Middle frontal gyrus (tissue), 1 donor: ENCODE data around the gene HSD17B2.

Source experiments
- DNase-seq: peaks from one replicate; pipeline ENCODE4 v3.0.0-alpha.2; 2015; ENCODE audit warnings: low spot score; ENCODE audit errors: extremely low spot score

HSD17B2 gene

DNA sequence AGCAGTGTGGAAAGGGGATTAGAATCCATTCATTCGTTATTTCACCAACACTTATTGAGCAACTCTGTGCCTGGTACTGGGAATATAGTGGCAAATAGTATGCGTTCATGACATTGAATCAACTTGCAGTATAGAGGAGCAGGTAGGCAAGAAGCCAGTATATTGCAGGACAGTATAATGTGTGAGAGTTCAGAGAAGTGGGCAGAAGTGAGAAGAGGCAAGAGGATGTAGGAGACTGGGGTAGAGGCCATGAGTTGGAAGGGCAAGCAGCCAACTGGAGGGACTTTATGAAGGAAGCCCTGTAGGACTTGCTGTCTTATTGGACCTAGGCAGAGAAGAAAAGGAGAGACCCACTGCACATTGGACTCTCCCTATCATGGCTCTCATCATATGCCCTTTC, 12.3 kb downstream of the HSD17B2 start:
- no peak for DNase-seq

DNA sequence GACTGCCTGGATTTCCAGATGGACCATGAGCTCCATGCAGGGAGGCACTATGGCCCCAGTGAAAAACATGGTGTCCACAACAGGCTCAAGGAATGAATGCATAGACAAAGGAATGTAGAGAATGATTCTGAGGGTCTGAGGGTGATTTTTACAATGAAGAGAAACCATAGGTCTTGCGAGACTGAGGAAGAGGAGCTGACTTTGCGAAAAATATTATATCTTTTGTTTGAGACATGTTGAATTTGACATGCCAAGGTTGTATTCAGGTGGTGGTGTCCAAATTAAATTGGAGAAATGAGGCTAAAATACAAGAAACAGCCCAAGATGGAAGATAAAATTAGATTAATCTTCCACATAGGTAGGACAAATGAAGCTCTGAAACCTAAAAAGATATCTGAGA, 12.7 kb downstream of the HSD17B2 start:
- no peak for DNase-seq

DNA sequence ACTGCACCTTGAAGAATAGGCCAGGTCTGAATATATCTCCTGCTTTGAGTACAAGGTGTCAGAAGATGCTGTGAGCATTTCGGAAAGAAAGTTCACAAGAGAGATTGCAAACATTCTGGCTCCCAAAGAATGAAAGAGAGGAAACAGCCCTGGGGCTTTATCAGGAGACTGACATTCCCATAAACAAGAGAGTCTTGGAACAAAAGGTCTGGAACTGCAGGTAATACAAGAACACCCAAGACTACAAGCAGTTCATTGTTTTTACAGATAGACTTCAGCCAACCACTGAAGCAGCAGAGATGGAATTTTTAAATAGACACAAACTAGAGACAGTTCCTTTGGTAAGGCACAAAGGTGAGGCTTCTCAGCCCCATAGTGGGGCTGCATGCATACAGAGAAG, 14.4 kb downstream of the HSD17B2 start:
- no peak for DNase-seq

DNA sequence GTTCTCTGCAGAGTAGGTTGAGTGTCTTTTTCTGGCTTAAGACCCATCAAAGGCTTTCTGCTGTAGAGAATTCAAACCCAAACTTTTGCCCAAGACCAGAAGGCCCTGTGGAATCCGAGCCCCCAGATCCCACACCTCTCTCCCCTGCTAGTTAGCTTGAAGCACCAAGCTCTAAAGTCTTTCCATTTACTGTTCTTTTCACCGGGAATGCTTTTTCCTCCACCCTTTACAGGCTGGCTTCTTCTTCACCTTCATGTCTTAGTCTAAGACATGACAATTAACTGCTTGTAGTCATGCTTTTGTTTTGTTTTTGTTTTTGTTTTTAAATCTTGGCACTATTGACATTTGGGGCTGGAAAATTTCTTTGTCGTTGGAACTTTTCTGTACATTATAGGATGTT, 15.5 kb downstream of the HSD17B2 start:
- DNase-seq, result no peak

DNA sequence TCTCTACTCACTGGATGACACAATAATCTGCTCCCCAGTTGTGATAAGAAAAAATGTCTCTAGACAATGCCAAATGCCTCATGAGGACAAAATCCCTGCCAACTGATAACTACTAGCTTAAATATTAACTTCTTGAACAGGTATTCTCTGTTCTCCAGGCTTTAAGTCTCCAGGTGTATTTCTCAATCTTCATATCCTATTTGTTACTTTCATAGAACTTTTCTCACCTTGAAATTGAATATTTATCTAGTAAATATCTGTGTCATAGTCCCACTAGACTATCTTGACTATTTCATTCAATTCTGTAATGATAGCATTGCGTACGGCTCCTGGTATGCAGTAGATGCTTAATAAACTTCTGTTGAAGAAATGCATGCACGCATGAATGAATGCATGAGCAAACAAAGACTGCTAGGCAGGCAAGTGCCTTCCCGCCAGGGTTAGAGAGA, 15.9 kb downstream of the HSD17B2 start:
- DNase-seq, result no peak

DNA sequence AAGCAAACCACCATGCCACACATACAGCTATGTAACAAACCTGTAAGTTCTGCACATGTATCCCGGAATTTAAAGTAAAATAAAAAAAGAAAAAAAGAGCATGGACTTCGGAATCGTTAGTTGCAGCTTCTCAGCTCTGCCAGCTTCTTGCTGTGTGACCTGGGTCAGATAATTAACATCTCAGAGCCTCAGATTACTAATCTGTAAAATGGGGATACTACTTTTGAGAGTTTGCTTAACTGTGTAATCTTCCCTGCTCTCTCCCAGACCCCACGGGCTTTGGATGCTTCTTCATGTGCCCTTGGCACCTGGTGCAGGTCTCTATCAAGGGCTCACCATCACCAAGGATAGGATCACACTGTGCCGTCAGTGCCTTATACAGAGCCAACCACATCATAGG, 16.6 kb downstream of the HSD17B2 start:
- no peak for DNase-seq

DNA sequence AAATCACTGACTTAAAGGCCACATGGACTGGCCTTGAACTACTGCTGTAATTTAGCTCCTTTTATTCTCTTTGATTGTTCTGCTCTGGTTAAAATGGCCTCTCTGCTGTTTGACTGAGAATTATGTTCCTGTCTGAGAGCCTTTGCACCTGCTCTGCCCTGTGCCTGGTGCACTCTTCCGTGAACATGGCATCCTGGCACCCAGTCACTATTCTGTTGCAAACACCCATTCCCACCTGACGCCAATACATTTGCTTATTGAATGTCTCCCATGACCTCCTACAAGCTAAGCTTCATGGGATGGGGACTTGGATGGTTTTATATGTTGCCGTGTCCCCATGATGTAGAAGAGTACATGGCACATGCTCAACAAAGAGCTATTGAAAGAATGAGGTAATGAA, 20.1 kb downstream of the HSD17B2 start:
- no peak for DNase-seq

DNA sequence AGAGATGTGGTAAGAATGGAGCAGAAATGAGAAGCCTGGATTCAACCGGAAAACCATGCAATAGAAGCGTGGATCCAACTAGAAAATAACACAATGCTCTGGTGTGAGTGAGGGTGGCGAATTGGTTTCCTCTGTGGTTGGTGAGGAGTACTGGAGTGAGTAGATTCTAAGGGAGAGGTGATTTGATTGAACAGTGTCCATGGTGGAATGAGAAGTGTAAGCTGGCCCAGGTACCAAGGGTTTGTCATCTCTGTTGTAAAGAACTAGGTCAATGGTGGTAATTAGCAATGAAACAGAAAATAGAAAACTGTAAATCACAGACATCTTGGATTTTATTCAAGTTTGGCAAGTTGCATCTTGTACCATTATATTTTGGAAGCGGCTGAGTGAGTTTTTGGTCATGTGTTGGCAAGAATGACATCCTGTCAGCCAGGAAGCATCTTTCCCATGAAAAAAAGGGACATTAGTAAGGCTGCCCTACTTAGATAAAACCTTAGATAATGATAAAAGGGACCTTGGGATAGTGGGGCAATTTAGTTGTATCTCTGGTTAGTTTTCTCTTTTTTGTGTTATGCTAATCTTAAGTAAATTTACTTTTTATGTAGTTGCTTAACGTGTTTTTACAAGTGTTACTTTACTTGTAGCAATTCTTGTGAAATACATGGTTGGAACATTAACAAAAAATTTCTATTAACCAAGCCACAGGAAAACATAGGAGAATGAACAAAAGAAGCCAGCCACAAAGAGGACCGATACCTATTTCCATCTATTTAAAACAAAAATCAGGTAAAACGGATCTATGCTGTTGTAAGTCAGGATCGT, 20.9 kb downstream of the HSD17B2 start:
- DNase-seq, result no peak

DNA sequence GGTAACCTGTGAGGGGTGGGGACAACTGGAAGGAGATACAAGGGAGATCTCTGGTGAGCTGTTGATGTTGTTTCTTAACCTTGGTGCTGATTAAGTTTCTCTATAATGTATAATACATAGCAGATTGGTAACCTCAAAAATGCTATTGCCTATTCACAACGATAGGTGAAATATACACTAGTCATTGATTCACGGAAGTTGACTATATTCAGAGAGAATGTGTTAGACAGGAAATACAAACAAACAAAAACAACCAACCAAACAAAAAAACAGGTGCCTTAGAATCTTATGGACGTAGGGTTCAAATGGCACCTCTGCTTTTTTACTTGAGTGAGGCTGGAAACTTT, 21.5 kb downstream of the HSD17B2 start:
- DNase-seq, result no peak

DNA sequence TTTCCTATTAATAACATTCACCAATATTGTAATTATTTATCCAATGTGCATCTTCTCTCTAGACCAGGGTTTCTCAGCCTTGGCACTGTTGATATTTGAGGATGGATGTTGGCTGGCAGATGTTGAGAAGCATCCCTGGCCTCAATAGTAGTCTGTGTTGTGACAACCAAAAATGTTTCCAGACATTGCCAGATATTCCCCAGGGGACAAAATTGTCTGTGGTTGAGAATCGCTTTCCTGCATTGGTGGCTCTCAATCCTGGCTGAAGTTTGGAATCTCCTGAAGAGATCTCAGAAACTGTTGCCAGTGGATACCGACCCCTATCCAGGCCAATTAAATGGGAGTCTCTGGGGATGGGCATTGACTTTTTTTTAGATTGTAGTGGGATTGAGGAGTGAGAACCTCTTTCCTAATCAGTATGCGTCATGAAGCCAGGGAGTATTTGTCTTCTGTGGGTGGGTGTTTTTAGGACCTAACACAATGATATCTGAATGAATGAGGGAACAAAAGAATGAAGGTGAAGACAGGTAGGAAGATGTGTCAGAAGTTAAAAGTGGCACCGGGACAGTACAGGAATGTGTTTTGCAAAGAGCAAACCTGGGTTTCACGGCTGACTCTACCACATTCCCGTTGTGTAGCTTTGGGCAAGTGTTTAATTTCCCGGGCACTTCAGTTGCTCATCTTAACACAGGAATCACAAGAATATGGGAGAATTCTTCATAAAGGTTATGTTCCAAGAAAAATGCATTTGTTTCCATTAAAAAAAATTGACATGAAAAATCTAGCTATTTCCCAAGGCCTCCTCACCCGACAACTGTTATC, 24.3 kb downstream of the HSD17B2 start:
- DNase-seq, result no peak

DNA sequence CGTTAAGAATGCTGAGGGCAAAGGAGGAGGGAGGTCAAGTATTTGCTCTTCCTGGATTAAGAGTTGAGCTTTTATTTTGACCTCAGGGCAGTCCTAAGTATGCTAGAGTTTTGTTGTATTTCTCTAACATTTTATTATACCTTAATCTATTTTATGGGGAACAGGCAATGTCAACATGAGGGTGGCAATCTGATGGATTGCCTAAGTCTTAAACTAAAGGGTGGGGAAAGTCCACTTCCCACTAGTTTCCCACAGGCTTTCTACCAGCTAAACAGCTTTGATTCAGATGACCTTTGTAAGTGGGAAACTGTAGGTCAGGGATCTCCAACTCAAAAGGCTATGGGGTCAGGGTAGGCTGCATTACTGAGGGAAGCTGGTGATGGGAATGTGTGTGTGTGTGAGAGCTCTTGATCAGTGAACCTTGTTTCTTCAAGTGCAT, 24.9 kb downstream of the HSD17B2 start:
- no peak for DNase-seq

DNA sequence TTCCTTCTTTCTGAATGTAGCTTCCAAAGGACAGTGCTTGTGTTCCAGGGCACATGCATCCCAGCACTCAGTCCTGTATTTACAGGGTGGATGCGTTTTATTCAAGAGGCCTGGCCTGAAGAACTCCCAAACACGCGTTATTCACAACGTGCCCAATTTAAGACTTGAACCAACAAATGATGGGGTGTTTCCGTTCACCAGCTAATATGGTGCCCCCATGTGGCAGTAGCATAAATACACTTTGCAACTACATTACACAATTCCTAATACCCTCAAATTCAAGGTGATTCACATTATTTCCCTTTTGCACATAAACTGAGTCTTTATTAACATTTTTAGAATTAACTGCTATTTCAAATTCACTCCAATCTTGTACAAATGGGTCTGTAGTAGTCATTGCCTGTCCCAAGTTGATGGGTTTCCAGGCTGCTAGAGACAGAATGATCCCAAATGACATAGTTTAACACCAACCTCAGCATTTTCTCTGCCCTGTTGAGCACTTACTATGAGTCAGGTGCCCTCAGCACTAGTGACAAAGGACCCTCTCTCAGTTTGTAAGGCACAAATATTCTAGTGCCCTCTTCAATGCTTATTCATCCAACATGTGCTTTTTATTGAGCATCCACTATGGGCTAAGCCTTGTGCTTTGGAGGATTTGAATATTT, 26.9 kb downstream of the HSD17B2 start:
- no peak for DNase-seq

DNA sequence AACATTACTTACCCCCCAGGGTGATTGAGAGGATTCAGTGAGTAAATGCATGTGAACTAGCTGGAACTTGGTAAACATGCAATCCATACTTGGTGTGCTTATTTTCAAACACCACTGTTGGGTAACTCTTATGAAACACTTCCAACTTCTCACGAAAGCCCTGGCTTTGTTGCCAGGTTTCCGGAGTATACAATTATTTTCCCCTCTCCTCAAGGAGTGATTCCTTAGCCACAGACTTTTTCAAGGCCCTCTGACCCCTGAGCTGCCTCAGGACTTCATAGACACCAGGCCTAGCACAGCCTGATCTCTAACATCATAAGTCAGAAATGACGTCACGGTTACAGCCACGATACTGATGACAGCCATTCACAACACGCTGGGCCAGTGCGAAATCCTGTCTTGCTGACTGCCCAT, 27.6 kb downstream of the HSD17B2 start:
- DNase-seq, result no peak

DNA sequence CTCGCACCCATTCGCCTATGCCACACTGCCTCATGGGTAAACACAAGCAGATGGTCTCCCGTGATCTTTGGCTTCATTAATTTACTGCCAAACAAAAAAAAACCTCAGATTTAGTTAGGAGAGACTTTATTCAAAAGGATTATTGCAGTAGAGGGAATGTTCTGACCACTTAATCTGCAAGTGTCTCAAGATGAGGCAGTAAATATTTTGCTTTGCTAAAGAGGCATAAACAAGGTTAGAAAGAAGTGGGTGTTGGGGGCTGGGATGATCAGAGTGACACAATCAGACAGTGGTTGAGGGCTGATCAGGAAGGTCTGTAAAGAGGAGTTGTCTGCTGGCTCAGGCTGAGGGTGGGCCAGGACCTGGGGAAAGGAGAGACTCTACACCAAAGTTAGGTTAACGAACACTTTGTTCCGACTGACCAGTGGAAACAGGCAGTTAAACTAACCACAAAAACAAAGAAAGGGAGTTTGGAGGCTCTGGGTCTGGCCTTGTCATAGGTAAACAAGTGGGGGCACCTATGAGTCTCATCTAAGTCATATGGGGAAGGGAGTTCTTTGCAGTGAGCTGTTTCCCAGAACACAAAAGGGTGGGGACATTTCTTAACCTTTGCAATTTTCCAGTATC, 28.5 kb downstream of the HSD17B2 start:
- DNase-seq, result no peak

DNA sequence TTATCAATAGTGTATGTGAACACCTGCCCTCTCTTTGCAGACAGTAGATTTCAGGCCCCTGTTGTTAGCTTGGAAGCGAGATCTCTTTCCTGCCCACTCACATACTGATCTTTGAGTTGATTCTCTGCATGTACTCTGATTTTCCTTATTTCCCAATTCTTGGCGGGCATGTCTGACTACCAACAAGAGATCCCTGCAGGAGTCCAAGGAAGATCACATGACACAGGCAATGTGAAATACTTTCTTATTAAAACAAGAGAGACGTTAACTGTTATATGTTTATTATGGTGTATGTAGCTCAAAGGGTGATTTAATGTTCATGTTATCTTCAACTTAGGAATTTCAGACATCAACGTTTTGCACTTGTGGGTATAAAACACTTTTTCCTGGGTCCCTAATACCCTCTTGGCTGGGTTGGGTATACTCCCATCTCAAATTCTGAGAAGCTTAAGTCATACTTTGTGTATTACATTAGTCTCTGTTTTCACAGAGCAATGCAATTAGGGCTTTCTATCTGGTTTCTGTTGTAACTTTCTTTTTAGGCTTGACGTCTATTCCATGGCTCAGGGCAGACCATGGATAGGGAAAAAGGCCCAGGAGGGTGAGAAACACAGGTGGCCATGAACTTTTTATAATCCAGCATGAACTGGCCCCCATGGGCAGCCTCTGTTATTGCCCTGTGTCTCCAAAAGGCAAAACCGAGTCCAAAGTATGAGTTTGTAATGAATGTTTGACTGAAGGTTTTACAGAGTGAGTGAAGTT, 32.2 kb downstream of the HSD17B2 start:
- DNase-seq, result no peak

DNA sequence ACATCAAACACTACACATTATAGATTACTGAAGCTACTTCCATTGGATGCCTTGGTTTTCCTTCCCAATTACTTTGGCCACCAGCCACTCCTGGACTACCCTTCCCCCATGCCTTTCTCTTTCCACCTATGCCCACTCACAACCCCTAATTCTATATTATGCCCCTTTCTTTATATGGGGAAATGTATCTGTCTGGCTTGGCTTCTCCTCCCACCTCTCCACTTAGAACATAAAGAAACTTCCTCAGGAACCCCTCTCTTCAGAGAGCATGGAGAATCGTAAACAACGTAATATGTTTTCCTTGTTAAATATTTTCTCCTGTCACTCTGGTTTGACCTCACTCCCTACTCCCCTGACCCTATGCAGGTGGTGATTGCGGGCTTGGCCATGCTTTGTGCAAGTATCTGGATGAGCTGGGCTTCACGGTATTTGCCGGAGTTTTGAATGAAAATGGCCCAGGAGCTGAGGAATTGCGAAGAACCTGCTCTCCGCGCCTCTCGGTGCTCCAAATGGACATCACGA, 32.8 kb downstream of the HSD17B2 start:
- DNase-seq, result no peak

DNA sequence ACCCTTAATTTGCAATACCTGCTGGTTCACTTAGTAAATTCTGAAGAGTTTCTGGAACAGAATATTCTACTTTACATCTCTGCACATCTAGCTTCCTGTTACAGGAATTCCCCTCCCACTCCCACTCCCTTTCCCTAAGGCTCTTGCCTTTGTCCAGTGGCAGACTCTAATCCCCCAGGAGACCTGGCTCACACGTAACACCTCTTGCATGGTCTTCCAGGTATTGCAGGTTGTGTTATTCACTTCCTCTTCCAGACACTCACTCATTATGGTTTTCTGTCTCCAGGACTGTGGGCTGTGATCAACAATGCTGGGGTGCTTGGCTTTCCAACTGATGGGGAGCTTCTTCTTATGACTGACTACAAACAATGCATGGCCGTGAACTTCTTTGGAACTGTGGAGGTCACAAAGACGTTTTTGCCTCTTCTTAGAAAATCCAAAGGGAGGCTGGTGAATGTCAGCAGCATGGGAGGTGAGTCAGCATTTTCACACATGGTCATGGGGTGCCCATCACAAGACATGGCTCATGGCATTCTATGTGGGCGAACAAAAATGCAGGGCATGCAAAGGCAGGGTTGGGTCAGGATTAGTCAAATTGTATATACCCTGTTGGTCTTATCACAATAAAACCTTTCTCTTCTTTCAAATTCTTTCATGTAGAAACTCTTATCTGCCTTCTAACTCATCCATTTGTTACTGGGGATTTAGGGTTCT, 35.8 kb downstream of the HSD17B2 start:
- DNase-seq, result no peak

DNA sequence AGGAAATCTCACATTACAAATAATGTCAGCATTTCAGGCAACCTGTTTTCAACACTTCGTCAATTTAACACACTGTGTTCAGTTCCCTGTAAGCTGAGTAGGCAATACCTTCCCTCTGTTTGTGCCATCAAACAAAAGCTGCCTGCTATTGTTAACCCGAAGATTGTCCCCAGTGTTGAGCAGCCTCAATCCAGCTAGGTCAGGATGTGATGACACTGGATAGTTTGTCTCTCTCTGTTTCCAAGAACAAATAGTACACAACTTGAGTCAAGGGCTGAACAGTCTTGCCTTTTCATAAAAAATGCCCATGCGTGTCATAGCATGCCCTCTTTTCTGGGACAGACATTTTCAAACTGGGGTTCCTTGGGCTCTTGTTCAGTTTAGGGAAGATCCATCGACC, 36.4 kb downstream of the HSD17B2 start:
- no peak for DNase-seq

DNA sequence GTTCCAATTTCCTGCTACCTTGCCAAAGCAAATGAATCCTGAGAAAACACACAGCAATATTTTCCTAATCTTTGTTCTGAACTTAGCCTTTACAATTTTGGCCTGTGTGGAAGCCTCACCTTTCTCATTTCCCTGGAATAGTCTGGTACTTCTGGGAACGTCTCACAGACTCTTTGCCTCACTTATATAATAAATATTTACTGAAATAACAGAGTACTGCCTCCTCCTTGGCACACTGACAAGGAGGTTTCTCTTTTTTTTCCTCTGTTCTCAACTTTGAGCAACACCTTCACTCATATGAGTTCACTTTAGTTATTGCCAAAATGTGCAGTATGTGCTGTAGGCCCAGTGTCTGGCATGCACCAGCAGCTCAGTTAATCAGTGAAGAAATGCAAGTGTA, 37.3 kb downstream of the HSD17B2 start:
- DNase-seq, result no peak

DNA sequence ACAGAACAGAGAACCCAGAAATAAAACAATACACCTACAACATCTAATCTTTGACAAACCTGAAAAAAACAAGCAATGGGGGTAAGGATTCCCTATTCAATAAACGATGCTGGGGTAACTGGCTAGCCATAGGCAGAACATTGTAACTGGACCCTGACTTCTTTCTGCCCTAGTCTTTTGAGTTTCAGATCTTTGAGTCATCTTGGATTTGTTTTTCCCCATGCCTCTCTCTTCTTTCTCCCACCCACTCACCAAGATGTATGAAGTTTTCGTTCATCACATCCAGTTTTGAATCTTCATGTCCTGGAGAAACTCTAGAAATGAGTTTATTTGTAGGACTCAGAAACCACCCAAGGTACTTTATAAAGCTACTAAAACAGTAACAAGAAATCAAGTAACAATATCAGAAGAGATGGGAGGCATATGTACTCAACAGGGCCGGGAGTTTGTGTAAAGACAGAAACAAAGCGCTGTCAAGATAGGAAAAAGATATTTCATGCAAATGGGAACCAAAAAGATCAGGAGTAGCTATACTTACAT, 39.0 kb downstream of the HSD17B2 start:
- DNase-seq, result no peak
